Astrocyte (in vitro differentiated cells and primary cell): ENCODE data around the gene PKDREJ. TPM values are rescaled to one million over a fixed set of nuclear protein-coding genes. Genes with fewer than 3 reads are reported as not detected.

Experiments used
- DNase-seq: peaks from one replicate; pipeline ENCODE4 v3.0.0-alpha.2; 2010; ENCODE audit warnings: low read depth
- FAIRE-seq: peaks from 2 replicates; lab custom pipeline; 2011; peaks lifted over from hg19 to GRCh38; lab: Jason Lieb, UNC
- H2AFZ ChIP-seq: 2 replicates; pipeline ENCODE4 v1.6.0; 2012; ENCODE audit warnings: low read depth, low read length, inconsistent platforms
- H3K27ac ChIP-seq: 2 replicates; pipeline ENCODE4 v1.5.1; 2011; ENCODE audit warnings: low read depth, low read length, inconsistent platforms
- H3K27me3 ChIP-seq: 2 replicates; pipeline ENCODE4 v1.6.0; 2011; ENCODE audit warnings: low read length, inconsistent platforms; ENCODE audit not compliant: insufficient read depth
- H3K36me3 ChIP-seq: 2 replicates; pipeline ENCODE4 v1.5.1; 2011; ENCODE audit warnings: low read length, inconsistent platforms; ENCODE audit not compliant: insufficient read depth
- H3K4me1 ChIP-seq: 2 replicates; pipeline ENCODE4 v1.5.1; 2011; ENCODE audit warnings: low read length, inconsistent platforms; ENCODE audit not compliant: insufficient read depth
- H3K4me2 ChIP-seq: 2 replicates; pipeline ENCODE4 v1.6.0; 2012; ENCODE audit warnings: low read length, inconsistent platforms
- H3K4me3 ChIP-seq: 2 replicates; pipeline ENCODE4 v1.5.1; 2011; ENCODE audit warnings: low read depth, mild to moderate bottlenecking, low read length, inconsistent platforms; ENCODE audit not compliant: insufficient read depth
- H3K79me2 ChIP-seq: 2 replicates; pipeline ENCODE4 v1.6.0; 2012; ENCODE audit warnings: mild to moderate bottlenecking, low read length, inconsistent platforms; ENCODE audit not compliant: insufficient read depth
- H3K9ac ChIP-seq: 2 replicates; pipeline ENCODE4 v1.6.0; 2012; ENCODE audit warnings: mild to moderate bottlenecking, low read length, inconsistent platforms
- H3K9me3 ChIP-seq: 2 replicates; pipeline ENCODE4 v1.5.1; 2012; ENCODE audit warnings: low read depth, mild to moderate bottlenecking, low read length, inconsistent platforms; ENCODE audit not compliant: insufficient read depth
- H4K20me1 ChIP-seq: 2 replicates; pipeline ENCODE4 v1.6.0; 2012; ENCODE audit warnings: low read length, inconsistent platforms; ENCODE audit not compliant: insufficient read depth
- H3K27ac Mint-ChIP-seq: one replicate; pipeline ENCODE4 v1.8.0; 2021; ENCODE audit warnings: mild to moderate bottlenecking, mixed read lengths; ENCODE audit not compliant: unreplicated experiment
- H3K27me3 Mint-ChIP-seq: one replicate; pipeline ENCODE4 v1.8.0; 2021; ENCODE audit warnings: low read depth, mixed read lengths; ENCODE audit not compliant: unreplicated experiment
- H3K36me3 Mint-ChIP-seq: one replicate; pipeline ENCODE4 v1.8.0; 2021; ENCODE audit warnings: low read depth, mixed read lengths; ENCODE audit not compliant: unreplicated experiment
- H3K4me1 Mint-ChIP-seq: one replicate; pipeline ENCODE4 v1.8.0; 2021; ENCODE audit warnings: low read depth, mixed read lengths; ENCODE audit not compliant: unreplicated experiment
- H3K4me3 Mint-ChIP-seq: one replicate; pipeline ENCODE4 v1.8.0; 2021; ENCODE audit warnings: mild to moderate bottlenecking, moderate library complexity, mixed read lengths; ENCODE audit not compliant: unreplicated experiment
- H3K9me3 Mint-ChIP-seq: one replicate; pipeline ENCODE4 v1.8.0; 2021; ENCODE audit warnings: mild to moderate bottlenecking, mixed read lengths; ENCODE audit not compliant: unreplicated experiment
- EZH2 ChIP-seq: IDR thresholded peaks from 2 replicates; pipeline ENCODE4 v1.6.1; 2012; ENCODE audit warnings: mild to moderate bottlenecking, low read length, inconsistent platforms; ENCODE audit not compliant: insufficient read depth
- total RNA-seq: library from RNA; stranded (reverse); gene quantifications from 2 replicates; pipeline ENCODE4 v1.2.1, GENCODE V29; 2021
- TF ChIP-seq, protein P1 (sequence below): IDR thresholded peaks from 2 replicates; pipeline ENCODE4 v1.5.1; 2011; ENCODE audit warnings: low read depth, mild to moderate bottlenecking, inconsistent platforms, low read length, moderate library complexity; ENCODE audit not compliant: insufficient read depth

The PKDREJ gene
- total RNA-seq, 1 donor from 2014 or later: not detected

- H3K27me3 Mint-ChIP-seq: no peaks in the 10 kb centered on the region
- no peaks in the 10 kb centered on the region for H3K4me1 ChIP-seq
- no peak for TF ChIP-seq EZH2
- TF ChIP-seq, protein P1, sequence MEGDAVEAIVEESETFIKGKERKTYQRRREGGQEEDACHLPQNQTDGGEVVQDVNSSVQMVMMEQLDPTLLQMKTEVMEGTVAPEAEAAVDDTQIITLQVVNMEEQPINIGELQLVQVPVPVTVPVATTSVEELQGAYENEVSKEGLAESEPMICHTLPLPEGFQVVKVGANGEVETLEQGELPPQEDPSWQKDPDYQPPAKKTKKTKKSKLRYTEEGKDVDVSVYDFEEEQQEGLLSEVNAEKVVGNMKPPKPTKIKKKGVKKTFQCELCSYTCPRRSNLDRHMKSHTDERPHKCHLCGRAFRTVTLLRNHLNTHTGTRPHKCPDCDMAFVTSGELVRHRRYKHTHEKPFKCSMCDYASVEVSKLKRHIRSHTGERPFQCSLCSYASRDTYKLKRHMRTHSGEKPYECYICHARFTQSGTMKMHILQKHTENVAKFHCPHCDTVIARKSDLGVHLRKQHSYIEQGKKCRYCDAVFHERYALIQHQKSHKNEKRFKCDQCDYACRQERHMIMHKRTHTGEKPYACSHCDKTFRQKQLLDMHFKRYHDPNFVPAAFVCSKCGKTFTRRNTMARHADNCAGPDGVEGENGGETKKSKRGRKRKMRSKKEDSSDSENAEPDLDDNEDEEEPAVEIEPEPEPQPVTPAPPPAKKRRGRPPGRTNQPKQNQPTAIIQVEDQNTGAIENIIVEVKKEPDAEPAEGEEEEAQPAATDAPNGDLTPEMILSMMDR: no peak
- no peak for DNase-seq
- no peak overlapping the region for H3K27ac ChIP-seq
- no peaks in the 10 kb centered on the region for H3K79me2 ChIP-seq
- H3K4me3 Mint-ChIP-seq: no peak overlapping the region
- H3K36me3 ChIP-seq: peaks cover 22% of the 10 kb centered on the region
- H3K27ac Mint-ChIP-seq: no peak overlapping the region
- H3K9me3 ChIP-seq: no peaks in the 10 kb centered on the region
- no peaks in the 10 kb centered on the region for H4K20me1 ChIP-seq
- H3K4me2 ChIP-seq: no peak overlapping the region
- peaks cover 35% of the 10 kb centered on the region for H3K36me3 Mint-ChIP-seq
- no peak overlapping the region for H3K9ac ChIP-seq
- H3K4me3 ChIP-seq: no peak overlapping the region
- FAIRE-seq: no peak
- no peaks in the 10 kb centered on the region for H3K4me1 Mint-ChIP-seq
- H2AFZ ChIP-seq: no peak overlapping the region
- no peaks in the 10 kb centered on the region for H3K27me3 ChIP-seq
- H3K9me3 Mint-ChIP-seq: no peaks in the 10 kb centered on the region
These were observed 17.1 kb upstream of the PKDREJ start for GRCh38 chr22:46280063-46280817.

- no peaks in the 10 kb centered on the region for H3K9me3 ChIP-seq
- FAIRE-seq (no peak), DNase-seq (no peak)
- H3K79me2 ChIP-seq: no peaks in the 10 kb centered on the region
- no peak overlapping the region for H3K4me2 ChIP-seq
- H3K27ac Mint-ChIP-seq: no peak overlapping the region
- no peaks in the 10 kb centered on the region for H3K27me3 ChIP-seq
- no peak overlapping the region for H2AFZ ChIP-seq
- no peaks in the 10 kb centered on the region for H3K9me3 Mint-ChIP-seq
- peaks cover 39% of the 10 kb centered on the region for H3K36me3 Mint-ChIP-seq
- H3K4me1 Mint-ChIP-seq: no peaks in the 10 kb centered on the region
- no peak for TF ChIP-seq EZH2
- TF ChIP-seq, protein P1: no peak
- H4K20me1 ChIP-seq: no peaks in the 10 kb centered on the region
- H3K9ac ChIP-seq: no peak overlapping the region
- no peak overlapping the region for H3K27ac ChIP-seq
- H3K4me3 Mint-ChIP-seq: no peak overlapping the region
- peaks cover 25% of the 10 kb centered on the region for H3K36me3 ChIP-seq
- no peaks in the 10 kb centered on the region for H3K4me1 ChIP-seq
- no peak overlapping the region for H3K4me3 ChIP-seq
- H3K27me3 Mint-ChIP-seq: no peaks in the 10 kb centered on the region
These were observed 15.8 kb upstream of the PKDREJ start for GRCh38 chr22:46278656-46279645.
